HG03520 (cell line): ENCODE data around the gene GPR180.
"Not testable (repeated sequence)": the region's sequence is repeated elsewhere in the genome, so short reads cannot be mapped to it uniquely, and the experiment has no call there.

ENCODE experiments used
- ATAC-seq: cut with Tn5 transposase; IDR thresholded peaks from one replicate; pipeline ENCODE4 v1.9.1; 2021; ENCODE audit warnings: mild to moderate bottlenecking, moderate library complexity; ENCODE audit not compliant: unreplicated experiment

GPR180 gene

DNA sequence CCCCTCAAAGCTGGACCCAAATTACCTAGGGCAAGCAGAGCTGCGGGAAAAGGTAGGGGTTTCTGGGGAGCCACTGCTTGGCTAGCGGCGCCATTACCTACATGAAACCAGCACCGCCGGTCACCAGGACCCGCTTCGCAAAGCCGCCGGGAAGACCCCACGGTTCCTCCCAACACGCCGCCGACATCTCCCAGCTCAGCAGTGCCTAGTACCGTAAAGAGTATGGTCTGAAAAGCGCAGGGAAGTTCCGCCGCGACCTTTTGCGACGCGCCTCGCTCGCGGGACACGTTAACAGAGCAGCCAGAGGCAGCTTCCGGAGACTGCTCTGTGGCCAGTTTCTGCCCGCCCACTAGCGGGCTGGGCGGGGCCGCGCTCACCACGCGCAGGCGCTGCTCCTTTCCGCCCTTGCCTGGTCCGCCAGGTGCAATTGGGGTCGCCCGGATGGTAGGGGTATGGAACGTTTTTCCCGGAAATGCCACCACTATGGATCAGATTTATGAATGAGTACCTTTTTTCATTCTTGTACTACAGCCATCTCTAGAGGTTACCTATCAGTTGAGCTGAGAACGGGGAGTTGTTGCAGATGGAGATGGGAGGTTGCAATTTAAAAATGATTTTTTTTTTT, 5.6 kb upstream of the GPR180 start, which contains the start of gene TGDS:
TGDS (minus strand) TSS at position 203 of the 625 bp plus-strand sequence; CDS start at position 187, 16 bp downstream.
- ATAC-seq, result peak; percentile 97

DNA sequence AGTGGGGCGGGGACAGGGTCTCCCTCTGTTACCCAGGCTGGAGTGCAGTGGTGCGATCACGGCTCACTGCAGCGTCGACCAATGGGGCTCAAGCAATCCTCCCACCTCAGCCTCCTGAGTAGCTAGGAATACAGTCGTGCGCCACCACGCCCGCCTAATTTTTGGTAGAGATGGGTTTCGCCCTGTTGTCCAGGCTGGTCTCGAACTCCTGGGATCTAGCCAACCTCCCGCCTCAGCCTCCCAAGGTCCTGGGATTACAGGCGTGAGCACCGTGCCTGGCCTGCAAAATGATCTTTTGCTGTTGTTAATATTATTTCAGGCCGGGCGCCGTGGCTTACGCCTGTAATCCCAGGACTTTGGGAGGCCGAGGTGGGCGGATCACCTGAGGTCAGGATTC, 5.1 kb upstream of the GPR180 start:
- ATAC-seq, result no peak

DNA sequence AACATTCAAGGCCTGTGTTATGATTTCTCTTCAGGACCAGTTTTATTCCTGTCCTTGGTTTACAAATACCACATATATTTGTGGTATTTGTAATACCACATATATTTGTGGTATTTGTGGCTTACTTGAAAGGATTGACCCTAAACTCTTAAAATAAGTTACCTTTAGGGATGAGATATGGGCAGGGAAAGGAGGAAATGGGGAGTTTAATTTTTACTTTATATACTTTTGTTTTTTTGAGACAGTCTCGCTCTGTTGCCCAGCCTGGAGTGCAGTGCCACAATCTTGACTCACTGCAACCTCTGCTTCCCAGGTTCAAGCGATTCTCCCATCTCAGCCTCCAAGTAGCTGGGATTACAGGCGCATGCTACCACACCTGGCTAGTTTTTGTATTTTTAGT, 3.4 kb upstream of the GPR180 start:
- ATAC-seq, result no peak

DNA sequence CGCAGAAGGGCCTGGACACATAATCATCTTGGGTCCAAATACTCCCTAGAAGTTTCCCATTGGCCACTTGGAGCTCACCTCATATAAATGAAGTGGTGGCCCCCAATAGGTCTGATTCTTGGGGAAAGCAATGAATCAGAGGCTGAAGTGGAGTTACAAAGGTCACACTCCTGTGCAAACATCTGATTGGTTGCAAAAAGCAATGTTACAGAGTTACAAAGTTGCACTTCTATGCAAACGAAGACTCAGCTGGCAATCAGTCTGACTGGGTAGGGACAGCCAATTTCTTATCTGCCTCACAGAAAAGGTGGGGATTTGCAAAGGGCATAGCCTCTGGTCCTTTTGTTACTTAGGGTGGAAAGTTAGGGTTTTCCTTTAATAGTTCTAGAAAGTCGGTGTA, 1.8 kb upstream of the GPR180 start:
- no peak for ATAC-seq

DNA sequence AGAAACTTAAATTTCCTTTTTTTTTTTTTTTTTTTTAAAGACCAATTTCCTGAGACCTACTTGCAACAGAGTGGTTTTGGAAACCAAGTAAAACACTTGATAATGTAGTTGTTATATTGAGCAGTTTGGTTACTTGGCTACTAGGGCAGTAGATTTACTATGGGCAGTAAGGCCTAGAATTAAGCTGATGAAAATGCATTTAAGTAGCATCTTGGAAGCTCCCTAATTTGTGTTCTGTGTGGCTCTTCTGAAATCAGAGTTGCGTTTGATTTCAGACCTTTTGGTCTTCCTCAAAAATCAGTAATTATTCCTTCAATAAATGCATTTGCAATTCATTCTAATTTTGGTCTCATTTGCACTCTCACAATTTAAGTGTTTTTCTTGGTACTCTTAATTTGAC, 810 bp downstream of the GPR180 start:
- no peak for ATAC-seq

DNA sequence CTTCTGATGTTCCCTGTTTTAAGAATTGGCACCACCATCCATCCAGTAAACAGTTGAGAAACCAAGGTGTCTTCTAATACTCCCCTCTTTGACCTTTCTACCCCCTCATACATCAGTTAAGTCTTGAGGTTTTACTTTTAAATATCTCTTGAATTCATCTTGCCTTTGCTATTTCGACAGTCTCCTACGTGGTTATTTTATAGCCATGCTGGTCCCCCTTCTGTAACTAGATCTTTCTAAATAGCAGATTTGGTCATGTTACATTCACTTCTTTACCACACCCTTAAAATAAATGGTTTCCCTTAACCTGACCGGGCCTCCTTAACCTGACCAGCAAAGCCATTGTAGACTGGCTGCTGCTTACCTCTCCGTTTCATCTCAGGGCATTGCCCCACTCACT, 5.4 kb downstream of the GPR180 start:
- ATAC-seq, result no peak

DNA sequence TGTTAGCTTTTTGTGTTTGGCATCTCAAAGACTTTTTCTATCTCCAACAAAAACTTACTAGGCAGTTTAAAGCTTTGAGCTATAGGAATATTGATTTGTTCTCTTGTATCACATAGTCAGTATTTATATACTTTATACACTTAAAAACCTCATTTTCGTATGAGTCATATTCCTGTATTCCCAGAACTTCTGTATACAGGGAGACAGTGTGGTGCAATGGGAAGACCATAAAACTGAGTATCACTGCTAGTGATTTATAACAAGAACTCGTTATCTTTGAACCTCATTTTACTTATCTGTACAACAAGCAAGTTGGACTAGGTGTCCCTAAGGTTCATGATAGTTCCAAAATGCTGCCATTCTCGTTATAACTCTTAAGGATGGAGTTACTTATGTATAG, 6.3 kb downstream of the GPR180 start:
- no peak for ATAC-seq

DNA sequence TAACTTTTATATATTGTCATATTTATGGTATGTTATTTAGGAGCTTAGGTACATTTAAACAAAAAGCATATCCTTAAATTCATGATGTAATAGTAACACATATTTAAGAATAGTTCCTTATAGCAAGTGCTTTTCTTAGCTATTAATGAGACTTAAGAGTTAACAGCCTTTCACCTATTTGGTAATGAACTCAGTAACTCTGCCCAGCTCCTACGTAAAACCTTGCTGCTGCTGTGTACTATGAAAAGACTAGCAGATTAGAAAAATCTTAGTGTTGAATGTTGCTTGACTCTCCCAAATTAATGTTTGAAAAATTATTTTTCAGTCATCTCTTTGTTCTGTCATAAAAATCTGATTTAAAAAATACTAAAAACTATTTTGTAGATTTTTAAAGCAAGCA, 6.9 kb downstream of the GPR180 start:
- ATAC-seq, result no peak

DNA sequence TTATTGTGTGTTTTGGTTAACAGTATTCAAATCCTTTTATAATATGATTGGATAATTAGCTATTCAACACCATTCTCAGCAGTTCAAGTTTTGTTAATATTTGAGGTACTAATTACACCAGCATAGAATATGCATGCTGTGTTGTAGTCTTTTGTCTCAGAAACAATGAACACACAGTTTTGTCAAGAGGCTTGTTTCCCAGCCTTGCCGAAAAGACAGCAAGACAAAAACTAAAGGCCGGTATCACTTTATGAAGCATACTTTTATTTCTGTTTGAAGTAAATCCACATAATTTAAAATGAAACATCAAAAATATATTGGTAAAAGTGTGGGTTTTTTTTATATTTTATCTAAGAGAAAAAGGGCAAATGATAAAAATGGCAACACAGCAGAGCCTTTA, 7.5 kb downstream of the GPR180 start:
- no peak for ATAC-seq

DNA sequence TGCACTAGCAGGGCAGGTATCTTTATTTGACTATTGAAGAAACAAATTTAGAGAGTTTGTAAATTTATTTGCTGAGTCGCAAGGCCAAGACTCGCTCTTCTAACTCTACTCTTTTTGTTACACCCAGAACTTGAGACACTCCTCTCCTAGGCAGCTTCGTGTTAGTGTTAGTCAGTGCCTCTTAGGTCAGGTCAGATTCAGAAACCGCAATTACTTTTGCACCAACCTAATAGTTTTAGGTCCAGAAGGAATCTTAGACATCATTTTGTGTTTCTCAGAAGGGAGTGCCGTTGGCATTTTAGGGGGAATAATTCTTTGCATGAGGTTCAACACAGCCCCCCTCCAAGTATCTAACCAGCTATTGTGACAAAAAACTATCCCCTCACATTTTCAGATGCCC, 8.8 kb downstream of the GPR180 start:
- no peak for ATAC-seq

DNA sequence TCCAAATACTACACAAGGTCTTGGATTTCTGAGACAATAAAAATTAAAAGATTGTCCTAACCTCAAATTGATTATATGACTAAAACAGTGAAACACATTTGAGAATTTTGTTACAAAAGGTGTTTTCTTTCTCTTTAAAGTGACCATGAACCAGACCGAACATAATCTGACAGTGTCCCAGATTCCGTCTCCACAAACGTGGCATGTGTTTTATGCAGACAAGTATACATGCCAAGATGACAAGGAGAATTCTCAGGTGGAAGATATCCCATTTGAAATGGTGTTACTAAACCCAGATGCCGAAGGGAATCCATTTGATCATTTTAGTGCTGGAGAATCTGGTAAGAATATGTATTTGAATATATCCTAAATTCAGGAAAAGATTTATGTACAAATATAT, 10.4 kb downstream of the GPR180 start:
- ATAC-seq, result no peak

DNA sequence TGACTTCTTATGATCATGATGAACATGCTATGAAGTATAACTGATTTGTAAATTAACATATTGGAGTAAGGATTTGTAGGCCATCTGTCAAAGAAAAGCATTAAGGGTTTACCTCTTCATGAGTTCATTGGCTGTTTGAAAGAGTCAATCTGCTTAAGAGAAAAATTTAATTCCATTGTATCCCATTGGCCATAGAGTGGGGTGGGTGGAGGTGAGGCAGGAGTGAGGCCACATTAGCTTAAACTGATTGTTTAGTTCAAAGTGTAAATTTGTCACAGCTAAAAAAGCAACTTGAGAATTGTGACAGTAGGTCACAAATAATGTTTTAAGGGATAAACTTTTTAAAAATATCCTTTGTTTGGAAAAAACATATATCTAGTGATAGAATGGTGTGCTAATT, 11.4 kb downstream of the GPR180 start:
- no peak for ATAC-seq

DNA sequence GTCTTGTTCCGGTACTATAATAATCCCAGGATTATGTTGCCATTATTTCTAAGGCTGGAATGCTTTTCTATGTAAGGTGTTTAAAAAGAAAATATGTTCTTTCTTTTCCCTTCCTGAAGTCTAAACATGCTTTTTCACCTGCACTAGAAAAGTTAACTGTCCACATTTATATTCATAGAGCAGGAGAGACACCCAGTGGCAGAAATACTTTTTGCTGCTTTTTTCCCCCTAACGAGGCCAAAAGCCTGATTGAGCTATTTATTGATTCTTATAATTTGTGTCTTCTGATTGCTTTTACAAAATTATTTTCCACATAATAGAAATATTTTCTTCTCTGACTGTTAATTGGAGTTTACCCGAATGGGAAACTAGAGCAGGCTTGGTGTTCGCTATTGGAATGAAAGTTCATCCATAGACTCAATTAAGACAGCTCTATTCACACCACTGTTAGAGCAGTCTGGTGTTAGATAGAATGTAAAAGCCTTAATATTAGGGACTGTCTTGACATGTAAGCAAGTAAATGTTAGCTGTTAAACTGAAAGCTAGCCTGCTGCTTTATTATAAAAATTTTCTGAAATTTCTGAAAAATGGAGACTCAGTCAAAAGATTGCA, 15.8 kb downstream of the GPR180 start:
- ATAC-seq, result peak; percentile 44

DNA sequence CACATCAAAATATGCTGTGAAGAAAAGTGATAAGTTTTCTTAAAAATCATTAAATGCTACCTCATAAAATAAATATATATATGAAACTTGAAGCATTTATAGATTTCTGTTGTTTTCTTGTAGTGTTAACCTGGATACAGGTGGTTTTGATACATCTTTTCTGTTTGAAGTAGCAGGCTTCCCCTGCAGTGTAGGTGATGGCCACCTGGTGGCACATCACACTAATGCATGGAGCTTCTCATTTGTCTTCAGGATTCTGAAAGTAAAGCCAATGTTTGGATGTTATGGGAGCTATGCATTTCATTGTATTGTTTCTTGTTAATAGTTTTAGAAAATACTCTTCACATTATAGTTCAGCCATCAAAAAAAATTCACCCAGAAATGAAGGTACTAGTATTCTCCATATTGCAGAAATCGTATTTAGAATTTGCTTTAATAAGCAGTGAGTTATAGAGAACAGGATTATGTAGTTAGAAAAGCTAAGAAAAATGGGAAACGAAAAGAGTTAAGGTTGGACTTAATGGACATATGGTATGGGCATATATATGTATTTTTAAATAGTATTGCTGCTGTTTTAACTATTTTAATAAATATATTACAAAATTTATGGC, 18.7 kb downstream of the GPR180 start:
- ATAC-seq, result peak; percentile 89

DNA sequence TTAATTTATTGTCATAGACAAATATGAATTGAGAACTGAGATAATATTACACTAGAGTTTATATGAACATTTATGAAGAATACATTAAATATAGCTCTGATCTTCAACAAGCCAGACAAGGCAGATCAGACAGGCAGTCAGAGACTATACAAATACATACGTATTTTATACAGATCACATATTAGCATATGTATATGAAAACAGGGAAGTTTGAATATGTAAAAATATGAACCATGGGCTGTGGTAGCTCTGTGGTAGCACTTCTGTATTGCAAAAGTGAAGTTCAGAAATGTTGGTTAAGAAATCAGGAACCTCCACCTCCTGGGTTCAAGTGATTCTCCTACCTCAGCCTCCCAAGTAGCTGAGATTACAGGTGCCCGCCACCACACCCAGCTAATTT, 20.7 kb downstream of the GPR180 start:
- ATAC-seq, result no peak

DNA sequence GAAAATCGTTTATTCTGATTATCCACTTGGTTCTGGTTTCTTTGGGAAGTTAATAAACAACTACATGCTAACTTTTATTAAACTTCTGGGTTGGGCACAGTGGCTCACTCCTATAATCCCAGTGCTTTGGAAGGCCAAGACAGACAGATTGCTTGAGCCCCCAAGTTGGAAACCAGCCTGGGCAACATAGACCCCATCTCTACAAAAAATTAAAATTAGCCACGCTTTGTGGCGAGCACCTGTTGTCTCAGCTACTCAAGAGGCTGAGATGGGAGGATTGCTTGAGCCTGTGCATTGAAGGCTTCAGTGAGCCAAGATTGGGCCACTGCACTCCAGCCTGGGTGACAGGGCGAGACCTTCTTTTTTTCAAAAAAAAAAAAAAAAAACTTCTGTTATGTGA, 21.7 kb downstream of the GPR180 start:
- no peak for ATAC-seq

DNA sequence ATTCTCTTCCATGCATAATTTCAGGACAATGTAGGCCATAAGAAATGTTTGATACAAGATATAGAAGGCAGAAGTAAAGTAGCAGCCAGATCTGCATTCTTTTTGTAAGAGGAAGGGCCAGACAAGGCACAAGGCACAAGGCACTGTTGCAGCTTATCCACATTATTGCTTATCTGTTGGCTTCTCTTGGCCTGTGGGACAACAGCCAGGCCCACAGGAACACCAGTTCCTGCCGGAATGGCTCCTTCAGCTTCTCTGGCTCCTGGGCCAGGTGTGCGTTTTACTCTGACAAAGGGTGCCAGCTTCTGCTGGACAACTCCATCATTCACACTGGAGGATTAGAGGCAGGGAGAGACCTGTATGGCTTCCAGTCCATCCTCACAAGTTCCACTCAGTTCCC, 29.2 kb downstream of the GPR180 start:
- ATAC-seq, result no peak

DNA sequence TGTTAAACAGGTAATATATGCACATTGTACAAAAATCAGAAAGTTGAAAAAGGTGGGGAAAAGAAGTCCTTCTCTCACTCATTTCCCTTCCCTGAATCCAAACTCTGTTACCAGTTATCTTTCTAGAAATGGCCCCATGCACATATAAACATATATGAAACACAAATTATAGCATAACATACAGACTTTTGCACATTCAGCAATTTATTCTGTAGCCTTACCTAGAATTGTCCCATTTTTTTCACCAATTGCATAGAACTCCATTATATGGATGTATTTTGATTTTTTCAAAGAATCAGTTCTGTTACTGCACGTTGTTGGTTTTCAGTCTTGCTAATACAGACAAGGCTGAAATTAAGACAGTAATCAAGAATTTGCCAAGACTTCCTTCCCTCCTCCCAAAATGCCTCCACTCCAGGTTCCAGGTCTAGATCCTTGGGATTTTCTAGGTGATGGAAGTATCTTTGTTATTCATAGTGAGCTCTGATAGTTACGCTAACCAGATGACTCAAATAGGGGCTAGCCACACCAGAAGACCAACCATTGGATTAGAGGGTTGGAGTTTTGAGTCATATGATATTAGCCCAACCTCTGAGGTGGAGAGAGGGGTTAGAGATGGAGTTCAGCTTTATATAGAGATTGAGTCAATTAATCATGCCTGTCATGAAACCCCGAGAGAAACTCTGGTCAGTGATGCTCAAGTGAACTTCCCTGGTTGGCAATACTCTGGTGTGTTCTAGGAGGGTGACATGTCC, 30.7 kb downstream of the GPR180 start:
- ATAC-seq, result no peak

DNA sequence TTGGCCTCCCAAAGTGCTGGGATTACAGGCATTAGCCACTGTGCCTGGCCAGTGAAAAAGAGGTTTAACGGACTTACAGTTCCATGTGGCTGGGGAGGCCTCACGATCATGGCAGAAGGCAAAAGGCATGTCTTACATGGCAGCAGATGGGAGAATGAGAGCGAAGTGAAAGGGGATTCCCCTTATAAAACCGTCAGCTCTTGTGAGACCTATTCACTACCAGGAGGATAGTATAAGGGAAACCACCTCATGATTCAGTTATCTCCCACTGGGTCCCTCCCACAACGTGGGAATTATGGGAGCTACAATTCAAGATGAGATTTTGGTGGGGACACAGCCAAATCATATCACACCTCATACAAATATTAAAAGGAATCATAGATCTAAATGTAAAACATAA, 34.4 kb downstream of the GPR180 start:
- ATAC-seq, result not testable (repeated sequence)

DNA sequence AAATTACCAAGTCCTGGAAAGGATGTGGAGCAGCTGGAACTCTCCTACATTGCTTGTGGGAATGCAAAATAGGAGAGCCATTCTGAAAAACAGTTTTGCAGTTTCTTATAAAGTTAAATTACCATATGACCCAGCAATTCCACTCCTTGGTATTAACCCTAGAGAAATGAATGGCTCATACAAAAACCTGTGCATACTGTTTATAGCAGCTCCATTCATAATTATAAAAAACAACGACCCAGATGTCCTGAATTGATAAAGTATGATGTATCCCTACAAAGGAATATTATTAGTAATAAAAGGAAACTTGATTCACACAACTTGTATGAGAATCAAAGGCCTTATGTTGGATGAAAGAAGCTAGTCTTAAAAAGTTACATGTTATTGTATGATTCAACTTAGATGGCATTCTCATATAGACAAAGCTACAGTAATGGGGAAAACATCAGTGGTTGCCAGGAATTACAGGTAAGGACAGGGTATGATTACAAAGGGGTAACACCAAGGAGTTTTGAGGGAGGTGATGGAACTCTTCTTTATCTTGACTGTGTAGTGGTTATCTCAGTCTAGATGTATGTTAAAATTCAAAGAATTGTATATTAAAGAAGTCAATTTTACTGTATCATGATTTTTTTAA, 35.4 kb downstream of the GPR180 start:
- no peak for ATAC-seq

DNA sequence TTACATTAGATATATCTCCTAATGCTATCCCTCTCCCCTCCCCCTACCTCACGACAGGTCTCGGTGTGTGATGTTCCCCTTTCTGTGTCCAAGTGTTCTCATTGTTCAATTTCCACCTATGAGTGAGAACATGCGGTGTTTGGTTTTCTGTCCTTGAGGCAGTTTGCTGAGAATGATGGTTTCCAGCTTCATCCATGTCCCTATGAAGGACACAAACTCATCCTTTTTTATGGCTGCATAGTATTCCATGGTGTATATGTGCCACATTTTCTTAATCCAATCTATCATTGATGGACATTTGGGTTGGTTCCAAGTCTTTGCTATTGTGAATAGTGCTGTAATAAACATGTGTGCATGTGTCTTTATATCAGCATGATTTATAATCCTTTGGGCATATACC, 36.0 kb downstream of the GPR180 start:
- ATAC-seq, result not testable (repeated sequence)
